Measurements from ENCODE around the gene MED13L. TPM values are rescaled to one million over a fixed set of nuclear protein-coding genes. Genes with fewer than 3 reads are reported as not detected.

The MED13L gene
- total and polyA plus RNA-seq, 9 donors = 47.8 to 198 (median 156) TPM

DNA sequence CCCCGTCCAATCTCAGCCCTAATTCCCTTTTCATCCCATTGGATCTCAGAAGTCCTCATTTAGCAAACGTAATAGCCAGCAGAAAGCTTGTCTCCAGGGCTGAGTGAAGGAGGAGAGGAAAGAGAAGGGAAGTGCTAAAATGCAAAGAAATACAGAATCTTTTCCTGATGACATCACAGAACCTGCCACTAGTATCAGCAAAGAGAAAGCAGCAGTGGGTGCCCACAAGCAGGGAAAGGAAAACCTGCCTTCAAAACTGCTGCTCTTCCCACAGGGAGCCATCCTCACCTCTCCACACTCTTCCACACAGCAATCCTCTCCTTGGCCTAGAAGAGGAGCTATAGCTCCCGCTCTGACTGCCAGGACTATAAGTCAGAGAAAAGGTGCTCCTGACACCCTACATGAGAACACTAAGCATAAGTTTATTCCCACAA is 11.3 kb downstream of the MED13L start:
- peaks cover 15% of the 10 kb centered on the region for H3K4me1 ChIP-seq (ENCODE audit: insufficient read depth)
- intact Hi-C loops (cut with DNase I) = loop anchor here in 1 of 4 donors (10.0 kb wide), 1 partner anchor 441 kb away; no protein-coding TSS in a partner anchor
- TF ChIP-seq, protein P1, sequence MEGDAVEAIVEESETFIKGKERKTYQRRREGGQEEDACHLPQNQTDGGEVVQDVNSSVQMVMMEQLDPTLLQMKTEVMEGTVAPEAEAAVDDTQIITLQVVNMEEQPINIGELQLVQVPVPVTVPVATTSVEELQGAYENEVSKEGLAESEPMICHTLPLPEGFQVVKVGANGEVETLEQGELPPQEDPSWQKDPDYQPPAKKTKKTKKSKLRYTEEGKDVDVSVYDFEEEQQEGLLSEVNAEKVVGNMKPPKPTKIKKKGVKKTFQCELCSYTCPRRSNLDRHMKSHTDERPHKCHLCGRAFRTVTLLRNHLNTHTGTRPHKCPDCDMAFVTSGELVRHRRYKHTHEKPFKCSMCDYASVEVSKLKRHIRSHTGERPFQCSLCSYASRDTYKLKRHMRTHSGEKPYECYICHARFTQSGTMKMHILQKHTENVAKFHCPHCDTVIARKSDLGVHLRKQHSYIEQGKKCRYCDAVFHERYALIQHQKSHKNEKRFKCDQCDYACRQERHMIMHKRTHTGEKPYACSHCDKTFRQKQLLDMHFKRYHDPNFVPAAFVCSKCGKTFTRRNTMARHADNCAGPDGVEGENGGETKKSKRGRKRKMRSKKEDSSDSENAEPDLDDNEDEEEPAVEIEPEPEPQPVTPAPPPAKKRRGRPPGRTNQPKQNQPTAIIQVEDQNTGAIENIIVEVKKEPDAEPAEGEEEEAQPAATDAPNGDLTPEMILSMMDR (IDR thresholded peaks at IDR 0.05) = no peak
- TF ChIP-seq EP300 (IDR thresholded peaks at IDR 0.05) = no peak
- no peak for TF ChIP-seq POLR2A (IDR thresholded peaks at IDR 0.05)
- no peak overlapping the region for H3K27ac ChIP-seq
- no peaks in the 10 kb centered on the region for H3K9me3 ChIP-seq
- H3K27me3 ChIP-seq = no peaks in the 10 kb centered on the region
- WGBS, 3 donors = 65 to 68% (median 67%) methylated on average over 3 of the region's 3 CpGs
- no peaks in the 10 kb centered on the region for H3K36me3 ChIP-seq
- no peak for DNase-seq
- no peak overlapping the region for H3K4me3 ChIP-seq

DNA sequence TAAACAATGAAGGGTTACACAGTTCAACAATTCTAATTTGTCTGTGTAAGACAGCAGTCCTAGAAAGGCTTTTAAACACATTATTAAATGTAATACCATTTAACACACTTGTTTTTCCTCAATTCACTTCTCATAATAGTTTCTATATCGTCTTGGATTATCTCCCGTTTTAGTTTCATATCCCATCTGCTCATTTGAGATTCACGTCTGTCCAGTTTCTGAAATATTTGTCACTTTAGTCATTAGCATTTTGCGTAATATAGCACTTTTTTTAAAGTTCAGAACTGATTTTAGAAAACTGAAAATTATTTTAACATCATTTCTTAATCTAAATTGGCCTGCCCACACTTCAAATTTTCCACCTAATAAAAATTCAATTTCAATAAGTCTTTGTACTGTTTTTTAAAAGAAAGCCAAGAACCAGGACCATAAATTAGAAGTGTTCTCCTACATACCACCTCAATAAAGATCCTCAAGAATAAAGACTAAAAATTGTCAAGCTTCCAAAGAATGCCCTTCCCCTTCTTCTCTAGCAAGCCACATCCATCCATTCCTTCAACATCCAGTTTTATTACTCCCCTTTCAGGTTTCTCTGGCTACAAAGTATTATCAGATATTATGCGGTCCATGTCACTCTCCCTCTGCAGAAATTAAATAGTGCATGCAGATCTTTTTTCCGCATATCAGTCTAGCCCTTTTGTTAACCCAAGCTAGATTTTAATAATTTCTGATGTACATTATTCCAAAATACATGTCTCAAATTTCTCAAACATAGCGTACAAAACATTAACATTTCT is 11.9 kb downstream of the MED13L start:
- Histone ChIP-seq H3K9me3 (no peaks in the 10 kb centered on the region), H3K27me3 (no peaks in the 10 kb centered on the region), H3K4me3 (no peak overlapping the region), H3K4me1 (ENCODE audit: insufficient read depth) (peaks cover 19% of the 10 kb centered on the region), H3K27ac (no peak overlapping the region), H3K36me3 (no peaks in the 10 kb centered on the region)
- TF ChIP-seq, protein P1 (IDR thresholded peaks at IDR 0.05) = no peak
- TF ChIP-seq EP300 (IDR thresholded peaks at IDR 0.05) (no peak), POLR2A (IDR thresholded peaks at IDR 0.05) (no peak)
- no peak for DNase-seq
- 86 to 91% (median 87%) methylated on average over 7 of the region's 7 CpGs for whole genome bisulfite sequencing, 3 donors
- intact Hi-C loops (cut with DNase I) = loop anchor here in 1 of 4 donors (10.0 kb wide), 1 partner anchor 441 kb away; no protein-coding TSS in a partner anchor

DNA sequence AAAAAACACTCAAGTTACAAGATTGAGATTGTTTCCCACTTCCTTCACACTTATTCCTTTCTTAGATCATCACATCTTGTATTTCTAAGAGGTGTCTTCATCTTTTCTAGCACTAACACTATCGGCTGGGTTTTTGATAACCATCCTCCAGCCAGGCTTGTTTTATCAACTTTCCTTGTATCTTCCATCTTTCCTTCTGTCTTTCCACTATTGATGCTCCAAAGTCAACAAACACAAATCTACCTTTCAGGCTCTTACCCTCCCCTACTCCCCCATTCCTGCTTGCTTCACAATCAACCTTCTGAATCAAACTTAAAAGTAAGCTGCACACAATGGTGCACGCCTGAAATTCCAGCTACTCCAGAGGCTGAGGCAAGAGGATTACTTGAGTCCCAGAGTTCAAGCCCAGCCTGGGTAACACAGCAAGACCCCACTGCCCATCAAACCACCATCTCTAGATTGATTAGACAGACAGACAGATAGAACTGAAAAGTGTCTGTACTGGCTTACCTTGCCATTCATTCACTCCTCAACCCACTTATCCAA is 12.9 kb downstream of the MED13L start:
- Histone ChIP-seq H3K27me3 (no peaks in the 10 kb centered on the region), H3K4me1 (ENCODE audit: insufficient read depth) (peaks cover 20% of the 10 kb centered on the region), H3K36me3 (no peaks in the 10 kb centered on the region), H3K9me3 (no peaks in the 10 kb centered on the region), H3K27ac (no peak overlapping the region), H3K4me3 (no peak overlapping the region)
- intact Hi-C loops (cut with DNase I) = loop anchor here in 1 of 4 donors (10.0 kb wide), 1 partner anchor 440 kb away; no protein-coding TSS in a partner anchor
- no peak for DNase-seq
- TF ChIP-seq, protein P1 (IDR thresholded peaks at IDR 0.05) = no peak
- TF ChIP-seq POLR2A (IDR thresholded peaks at IDR 0.05) = no peak
- no peak for TF ChIP-seq EP300 (IDR thresholded peaks at IDR 0.05)
- WGBS, 3 donors = 77 to 93% (median 79%) methylated on average over 2 of the region's 2 CpGs

DNA sequence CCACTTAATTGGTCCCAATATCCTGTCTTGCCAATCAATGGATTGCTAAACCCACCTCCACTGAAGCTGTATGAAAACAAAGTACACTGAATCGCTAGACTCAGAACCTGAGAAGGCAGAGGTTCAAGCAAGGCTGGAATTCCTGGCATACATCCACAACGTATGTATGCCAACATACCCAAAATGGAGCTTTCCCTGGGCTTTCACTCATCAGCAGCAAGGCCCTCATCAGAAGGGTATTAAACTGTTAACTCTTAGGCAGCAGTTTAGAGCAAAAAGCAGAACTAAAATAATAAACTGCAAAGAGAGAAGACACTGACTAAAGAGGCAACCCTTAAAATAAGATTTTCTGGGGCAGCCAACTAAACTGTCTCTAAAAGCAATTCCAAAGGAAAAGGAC is 13.6 kb downstream of the MED13L start:
- no peak overlapping the region for H3K4me3 ChIP-seq
- no peaks in the 10 kb centered on the region for H3K27me3 ChIP-seq
- no peak for DNase-seq
- no peaks in the 10 kb centered on the region for H3K9me3 ChIP-seq
- no peaks in the 10 kb centered on the region for H3K36me3 ChIP-seq
- 58 to 71% (median 66%) methylated on average over 2 of the region's 2 CpGs for WGBS, 3 donors
- peaks cover 20% of the 10 kb centered on the region for H3K4me1 ChIP-seq (ENCODE audit: insufficient read depth)
- no peak overlapping the region for H3K27ac ChIP-seq
- intact Hi-C loops (cut with DNase I) = loop anchor here in 1 of 4 donors (10.0 kb wide), 1 partner anchor 439 kb away; no protein-coding TSS in a partner anchor
- TF ChIP-seq, protein P1 (IDR thresholded peaks at IDR 0.05) = no peak
- TF ChIP-seq EP300 (IDR thresholded peaks at IDR 0.05) = no peak
- TF ChIP-seq POLR2A (IDR thresholded peaks at IDR 0.05) = no peak
